GM23338 (cell line): ENCODE data around the gene SCO1. TPM values are rescaled to one million over a fixed set of nuclear protein-coding genes. Genes with fewer than 3 reads are reported as not detected.

Experiments
- ATAC-seq: fragments of 200-7000 bp; cut with Tn5 transposase; 3 replicates; pipeline ENCODE4 v1.9.1; 2020
- DNase-seq: peaks from one replicate; pipeline ENCODE4 v3.0.0-alpha.2; 2015; ENCODE audit warnings: low spot score
- H2AFZ ChIP-seq: fragments of 200-600 bp; sonication (generic); 2 replicates; pipeline ENCODE4 v1.8.0; 2016; ENCODE audit warnings: antibody characterized with exemption, mild to moderate bottlenecking, moderate library complexity
- H3F3A ChIP-seq: fragments of 200-600 bp; sonication (generic); replicated peaks from 2 replicates; pipeline ENCODE4 v1.8.0; 2017; ENCODE audit warnings: antibody characterized with exemption, mixed run types, low read depth
- H3K27ac ChIP-seq: fragments of 200-600 bp; sonication (generic); 2 replicates; pipeline ENCODE4 v1.6.1; 2016; ENCODE audit warnings: low read depth
- H3K27me3 ChIP-seq: fragments of 200-600 bp; sonication (generic); 2 replicates; pipeline ENCODE4 v1.8.0; 2016; ENCODE audit warnings: mild to moderate bottlenecking, mixed run types, moderate library complexity; ENCODE audit not compliant: insufficient read depth
- H3K36me3 ChIP-seq: fragments of 200-600 bp; sonication (generic); 2 replicates; pipeline ENCODE4 v1.8.0; 2016; ENCODE audit warnings: mild to moderate bottlenecking; ENCODE audit not compliant: insufficient read depth
- H3K4me1 ChIP-seq: fragments of 200-600 bp; sonication (generic); 2 replicates; pipeline ENCODE4 v1.8.0; 2016; ENCODE audit warnings: mild to moderate bottlenecking, moderate library complexity; ENCODE audit not compliant: insufficient read depth
- H3K4me2 ChIP-seq: fragments of 200-600 bp; sonication (generic); 2 replicates; pipeline ENCODE4 v1.7.1; 2017; ENCODE audit warnings: mixed run types
- H3K4me3 ChIP-seq: fragments of 200-600 bp; sonication (generic); 2 replicates; pipeline ENCODE4 v1.6.1; 2016; ENCODE audit warnings: mixed run types
- H3K79me2 ChIP-seq: fragments of 200-600 bp; sonication (generic); replicated peaks from 2 replicates; pipeline ENCODE4 v1.8.0; 2017; ENCODE audit warnings: mild to moderate bottlenecking; ENCODE audit not compliant: insufficient read depth
- H3K9me2 ChIP-seq: fragments of 200-600 bp; sonication (generic); 2 replicates; pipeline ENCODE4 v1.8.0; 2017; ENCODE audit not compliant: insufficient read depth
- H4K20me1 ChIP-seq: fragments of 200-600 bp; sonication (generic); replicated peaks from 2 replicates; pipeline ENCODE4 v1.8.0; 2017; ENCODE audit warnings: mild to moderate bottlenecking; ENCODE audit not compliant: insufficient read depth
- H3K27ac Mint-ChIP-seq: 2 replicates; pipeline ENCODE4 v1.8.0; 2020; ENCODE audit warnings: inconsistent platforms, mild to moderate bottlenecking, moderate library complexity, mixed read lengths
- H3K27me3 Mint-ChIP-seq: 3 replicates; pipeline ENCODE4 v1.8.0; 2022; ENCODE audit warnings: low read depth, mild to moderate bottlenecking, moderate library complexity, mixed read lengths, inconsistent platforms; ENCODE audit not compliant: insufficient read depth, poor library complexity
- H3K36me3 Mint-ChIP-seq: 3 replicates; pipeline ENCODE4 v1.8.0; 2021; ENCODE audit warnings: low read depth, mild to moderate bottlenecking, inconsistent platforms, moderate library complexity, mixed read lengths
- H3K4me1 Mint-ChIP-seq: 3 replicates; pipeline ENCODE4 v1.8.0; 2020; ENCODE audit warnings: mild to moderate bottlenecking, inconsistent platforms, mixed read lengths
- H3K4me3 Mint-ChIP-seq: 3 replicates; pipeline ENCODE4 v1.8.0; 2021; ENCODE audit warnings: moderate library complexity, mild to moderate bottlenecking, inconsistent platforms, mixed read lengths
- H3K9me3 Mint-ChIP-seq: 3 replicates; pipeline ENCODE4 v1.8.0; 2020; ENCODE audit warnings: moderate library complexity, mild to moderate bottlenecking, inconsistent platforms, mixed read lengths
- CREB1 ChIP-seq: fragments of 250-450 bp; sonication (Bioruptor Pico); IDR thresholded peaks from 2 replicates; pipeline ENCODE4 v1.5.0; 2020; ENCODE audit warnings: low read depth, mild to moderate bottlenecking, moderate library complexity
- EZH2 ChIP-seq: fragments of 200-600 bp; sonication (generic); IDR thresholded peaks from one replicate; pipeline ENCODE4 v1.8.0; 2017; ENCODE audit warnings: antibody characterized with exemption, mild to moderate bottlenecking, low read depth; ENCODE audit not compliant: unreplicated experiment
- EZH2phosphoT487 ChIP-seq: fragments of 200-600 bp; sonication (generic); IDR thresholded peaks from one replicate; pipeline ENCODE4 v1.8.1; 2018; ENCODE audit warnings: antibody characterized with exemption; ENCODE audit not compliant: unreplicated experiment
- JUNB ChIP-seq: IDR thresholded peaks from one replicate; pipeline ENCODE4 v1.6.1; 2016; ENCODE audit warnings: antibody characterized with exemption; ENCODE audit not compliant: unreplicated experiment
- NANOG ChIP-seq: IDR thresholded peaks from 2 replicates; pipeline ENCODE4 v1.6.1; 2016; ENCODE audit warnings: antibody characterized with exemption, borderline replicate concordance
- POLR2AphosphoS5 ChIP-seq: IDR thresholded peaks from 2 replicates; pipeline ENCODE4 v1.6.1; 2016; ENCODE audit warnings: antibody characterized with exemption, low read depth
- STAT1 ChIP-seq: IDR thresholded peaks from one replicate; pipeline ENCODE4 v1.6.1; 2016; ENCODE audit warnings: antibody characterized with exemption; ENCODE audit not compliant: unreplicated experiment
- ZNF114 ChIP-seq: fragments of 250-450 bp; sonication (Bioruptor Pico); IDR thresholded peaks from 2 replicates; pipeline ENCODE4 v1.5.0; 2020; ENCODE audit warnings: mild to moderate bottlenecking, moderate library complexity
- ZNF331 ChIP-seq: fragments of 250-450 bp; sonication (Bioruptor Pico); IDR thresholded peaks from 2 replicates; pipeline ENCODE4 v1.5.0; 2020; ENCODE audit warnings: low read depth, mild to moderate bottlenecking, moderate library complexity
- polyA plus RNA-seq: library from polyadenylated mRNA; unstranded; fragments of >200 nt; fragmentation: Nextera tagmentation; extraction: Ambion mirVana; gene quantifications from 2 replicates; pipeline ENCODE4 v1.2.1, GENCODE V29; 2016
- total RNA-seq: library from RNA; depleted of rRNA; stranded (reverse); fragments of >200 nt; shearing (Covaris generic); gene quantifications from 2 replicates; pipeline ENCODE4 v1.2.3, GENCODE V29; 2014
- TF ChIP-seq, protein P1 (sequence below): IDR thresholded peaks from one replicate; pipeline ENCODE4 v1.6.1; 2018; ENCODE audit warnings: antibody characterized with exemption; ENCODE audit not compliant: unreplicated experiment
- TF ChIP-seq, protein P2 (sequence below): IDR thresholded peaks from 2 replicates; pipeline ENCODE4 v1.6.1; 2016; ENCODE audit warnings: antibody characterized with exemption
- TF ChIP-seq, protein P3 (sequence below), 2 experiments: fragments of 200-600 bp in 1 of 2; sonication (generic) in 1 of 2; conservative IDR thresholded peaks; 2 replicates each; pipeline versions ENCODE4 v1.5.1 to v1.6.1; 2016 to 2017; ENCODE audit warnings: antibody characterized with exemption in 2 of 2, low read depth in 2 of 2, mild to moderate bottlenecking in 2 of 2, moderate library complexity in 1 of 2
- TF ChIP-seq, protein P4 (sequence below): fragments of 250-450 bp; sonication (Bioruptor Pico); IDR thresholded peaks from 2 replicates; pipeline ENCODE4 v1.5.0; 2020; ENCODE audit warnings: mild to moderate bottlenecking, moderate library complexity

SCO1 gene
- total and polyA plus RNA-seq, 2 experiments from 2014 or later: 43.9 to 72.5 TPM

DNA sequence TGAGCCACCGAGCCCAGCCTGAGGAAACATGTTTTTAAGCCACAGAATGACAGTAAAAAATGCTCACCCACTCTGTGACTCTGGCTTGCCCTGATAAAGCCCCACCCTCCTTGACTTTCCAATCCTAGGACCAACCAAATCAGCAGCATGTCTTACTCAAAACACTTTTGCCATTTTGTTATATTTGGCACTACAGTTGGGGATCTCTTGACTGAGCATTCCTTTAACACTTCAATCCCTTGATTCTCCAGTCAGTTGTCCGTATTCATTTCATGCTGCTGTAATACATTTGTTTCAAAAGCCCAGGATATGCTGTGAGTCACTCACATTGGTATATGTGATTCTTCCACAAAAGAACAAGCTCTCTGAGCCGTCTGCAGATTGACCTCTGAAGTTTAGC lies 48.4 kb downstream of the SCO1 start:
- no peak overlapping the region for H3K4me3 Mint-ChIP-seq
- no peaks in the 10 kb centered on the region for H3F3A ChIP-seq
- H3K36me3 ChIP-seq: no peaks in the 10 kb centered on the region
- ATAC-seq: no peak
- no peaks in the 10 kb centered on the region for H3K27me3 ChIP-seq
- H3K9me3 Mint-ChIP-seq: no peaks in the 10 kb centered on the region; the same call in 2 of the 3 replicates
- no peaks in the 10 kb centered on the region for H3K79me2 ChIP-seq
- H3K27me3 Mint-ChIP-seq: peaks cover 3% of the 10 kb centered on the region
- no peak overlapping the region for H3K4me3 ChIP-seq
- peaks cover 2% of the 10 kb centered on the region; the same call in 2 of the 3 replicates for H3K36me3 Mint-ChIP-seq
- H3K27ac Mint-ChIP-seq: no peak overlapping the region
- TF ChIP-seq, protein P1, sequence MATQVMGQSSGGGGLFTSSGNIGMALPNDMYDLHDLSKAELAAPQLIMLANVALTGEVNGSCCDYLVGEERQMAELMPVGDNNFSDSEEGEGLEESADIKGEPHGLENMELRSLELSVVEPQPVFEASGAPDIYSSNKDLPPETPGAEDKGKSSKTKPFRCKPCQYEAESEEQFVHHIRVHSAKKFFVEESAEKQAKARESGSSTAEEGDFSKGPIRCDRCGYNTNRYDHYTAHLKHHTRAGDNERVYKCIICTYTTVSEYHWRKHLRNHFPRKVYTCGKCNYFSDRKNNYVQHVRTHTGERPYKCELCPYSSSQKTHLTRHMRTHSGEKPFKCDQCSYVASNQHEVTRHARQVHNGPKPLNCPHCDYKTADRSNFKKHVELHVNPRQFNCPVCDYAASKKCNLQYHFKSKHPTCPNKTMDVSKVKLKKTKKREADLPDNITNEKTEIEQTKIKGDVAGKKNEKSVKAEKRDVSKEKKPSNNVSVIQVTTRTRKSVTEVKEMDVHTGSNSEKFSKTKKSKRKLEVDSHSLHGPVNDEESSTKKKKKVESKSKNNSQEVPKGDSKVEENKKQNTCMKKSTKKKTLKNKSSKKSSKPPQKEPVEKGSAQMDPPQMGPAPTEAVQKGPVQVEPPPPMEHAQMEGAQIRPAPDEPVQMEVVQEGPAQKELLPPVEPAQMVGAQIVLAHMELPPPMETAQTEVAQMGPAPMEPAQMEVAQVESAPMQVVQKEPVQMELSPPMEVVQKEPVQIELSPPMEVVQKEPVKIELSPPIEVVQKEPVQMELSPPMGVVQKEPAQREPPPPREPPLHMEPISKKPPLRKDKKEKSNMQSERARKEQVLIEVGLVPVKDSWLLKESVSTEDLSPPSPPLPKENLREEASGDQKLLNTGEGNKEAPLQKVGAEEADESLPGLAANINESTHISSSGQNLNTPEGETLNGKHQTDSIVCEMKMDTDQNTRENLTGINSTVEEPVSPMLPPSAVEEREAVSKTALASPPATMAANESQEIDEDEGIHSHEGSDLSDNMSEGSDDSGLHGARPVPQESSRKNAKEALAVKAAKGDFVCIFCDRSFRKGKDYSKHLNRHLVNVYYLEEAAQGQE: no peak
- TF ChIP-seq ZNF114 (CRISPR knock-in tag) (no peak), NANOG (no peak), ZNF331 (CRISPR knock-in tag) (no peak), STAT1 (no peak), EZH2phosphoT487 (no peak), POLR2AphosphoS5 (no peak), JUNB (no peak), EZH2 (no peak), CREB1 (CRISPR knock-in tag) (no peak)
- TF ChIP-seq, protein P2, sequence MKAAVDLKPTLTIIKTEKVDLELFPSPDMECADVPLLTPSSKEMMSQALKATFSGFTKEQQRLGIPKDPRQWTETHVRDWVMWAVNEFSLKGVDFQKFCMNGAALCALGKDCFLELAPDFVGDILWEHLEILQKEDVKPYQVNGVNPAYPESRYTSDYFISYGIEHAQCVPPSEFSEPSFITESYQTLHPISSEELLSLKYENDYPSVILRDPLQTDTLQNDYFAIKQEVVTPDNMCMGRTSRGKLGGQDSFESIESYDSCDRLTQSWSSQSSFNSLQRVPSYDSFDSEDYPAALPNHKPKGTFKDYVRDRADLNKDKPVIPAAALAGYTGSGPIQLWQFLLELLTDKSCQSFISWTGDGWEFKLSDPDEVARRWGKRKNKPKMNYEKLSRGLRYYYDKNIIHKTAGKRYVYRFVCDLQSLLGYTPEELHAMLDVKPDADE: no peak
- TF ChIP-seq, protein P3, sequence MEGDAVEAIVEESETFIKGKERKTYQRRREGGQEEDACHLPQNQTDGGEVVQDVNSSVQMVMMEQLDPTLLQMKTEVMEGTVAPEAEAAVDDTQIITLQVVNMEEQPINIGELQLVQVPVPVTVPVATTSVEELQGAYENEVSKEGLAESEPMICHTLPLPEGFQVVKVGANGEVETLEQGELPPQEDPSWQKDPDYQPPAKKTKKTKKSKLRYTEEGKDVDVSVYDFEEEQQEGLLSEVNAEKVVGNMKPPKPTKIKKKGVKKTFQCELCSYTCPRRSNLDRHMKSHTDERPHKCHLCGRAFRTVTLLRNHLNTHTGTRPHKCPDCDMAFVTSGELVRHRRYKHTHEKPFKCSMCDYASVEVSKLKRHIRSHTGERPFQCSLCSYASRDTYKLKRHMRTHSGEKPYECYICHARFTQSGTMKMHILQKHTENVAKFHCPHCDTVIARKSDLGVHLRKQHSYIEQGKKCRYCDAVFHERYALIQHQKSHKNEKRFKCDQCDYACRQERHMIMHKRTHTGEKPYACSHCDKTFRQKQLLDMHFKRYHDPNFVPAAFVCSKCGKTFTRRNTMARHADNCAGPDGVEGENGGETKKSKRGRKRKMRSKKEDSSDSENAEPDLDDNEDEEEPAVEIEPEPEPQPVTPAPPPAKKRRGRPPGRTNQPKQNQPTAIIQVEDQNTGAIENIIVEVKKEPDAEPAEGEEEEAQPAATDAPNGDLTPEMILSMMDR (conservative IDR thresholded peaks at IDR 0.05; ENCODE audit: low read depth in 2 of 2): no peak
- TF ChIP-seq, protein P4, sequence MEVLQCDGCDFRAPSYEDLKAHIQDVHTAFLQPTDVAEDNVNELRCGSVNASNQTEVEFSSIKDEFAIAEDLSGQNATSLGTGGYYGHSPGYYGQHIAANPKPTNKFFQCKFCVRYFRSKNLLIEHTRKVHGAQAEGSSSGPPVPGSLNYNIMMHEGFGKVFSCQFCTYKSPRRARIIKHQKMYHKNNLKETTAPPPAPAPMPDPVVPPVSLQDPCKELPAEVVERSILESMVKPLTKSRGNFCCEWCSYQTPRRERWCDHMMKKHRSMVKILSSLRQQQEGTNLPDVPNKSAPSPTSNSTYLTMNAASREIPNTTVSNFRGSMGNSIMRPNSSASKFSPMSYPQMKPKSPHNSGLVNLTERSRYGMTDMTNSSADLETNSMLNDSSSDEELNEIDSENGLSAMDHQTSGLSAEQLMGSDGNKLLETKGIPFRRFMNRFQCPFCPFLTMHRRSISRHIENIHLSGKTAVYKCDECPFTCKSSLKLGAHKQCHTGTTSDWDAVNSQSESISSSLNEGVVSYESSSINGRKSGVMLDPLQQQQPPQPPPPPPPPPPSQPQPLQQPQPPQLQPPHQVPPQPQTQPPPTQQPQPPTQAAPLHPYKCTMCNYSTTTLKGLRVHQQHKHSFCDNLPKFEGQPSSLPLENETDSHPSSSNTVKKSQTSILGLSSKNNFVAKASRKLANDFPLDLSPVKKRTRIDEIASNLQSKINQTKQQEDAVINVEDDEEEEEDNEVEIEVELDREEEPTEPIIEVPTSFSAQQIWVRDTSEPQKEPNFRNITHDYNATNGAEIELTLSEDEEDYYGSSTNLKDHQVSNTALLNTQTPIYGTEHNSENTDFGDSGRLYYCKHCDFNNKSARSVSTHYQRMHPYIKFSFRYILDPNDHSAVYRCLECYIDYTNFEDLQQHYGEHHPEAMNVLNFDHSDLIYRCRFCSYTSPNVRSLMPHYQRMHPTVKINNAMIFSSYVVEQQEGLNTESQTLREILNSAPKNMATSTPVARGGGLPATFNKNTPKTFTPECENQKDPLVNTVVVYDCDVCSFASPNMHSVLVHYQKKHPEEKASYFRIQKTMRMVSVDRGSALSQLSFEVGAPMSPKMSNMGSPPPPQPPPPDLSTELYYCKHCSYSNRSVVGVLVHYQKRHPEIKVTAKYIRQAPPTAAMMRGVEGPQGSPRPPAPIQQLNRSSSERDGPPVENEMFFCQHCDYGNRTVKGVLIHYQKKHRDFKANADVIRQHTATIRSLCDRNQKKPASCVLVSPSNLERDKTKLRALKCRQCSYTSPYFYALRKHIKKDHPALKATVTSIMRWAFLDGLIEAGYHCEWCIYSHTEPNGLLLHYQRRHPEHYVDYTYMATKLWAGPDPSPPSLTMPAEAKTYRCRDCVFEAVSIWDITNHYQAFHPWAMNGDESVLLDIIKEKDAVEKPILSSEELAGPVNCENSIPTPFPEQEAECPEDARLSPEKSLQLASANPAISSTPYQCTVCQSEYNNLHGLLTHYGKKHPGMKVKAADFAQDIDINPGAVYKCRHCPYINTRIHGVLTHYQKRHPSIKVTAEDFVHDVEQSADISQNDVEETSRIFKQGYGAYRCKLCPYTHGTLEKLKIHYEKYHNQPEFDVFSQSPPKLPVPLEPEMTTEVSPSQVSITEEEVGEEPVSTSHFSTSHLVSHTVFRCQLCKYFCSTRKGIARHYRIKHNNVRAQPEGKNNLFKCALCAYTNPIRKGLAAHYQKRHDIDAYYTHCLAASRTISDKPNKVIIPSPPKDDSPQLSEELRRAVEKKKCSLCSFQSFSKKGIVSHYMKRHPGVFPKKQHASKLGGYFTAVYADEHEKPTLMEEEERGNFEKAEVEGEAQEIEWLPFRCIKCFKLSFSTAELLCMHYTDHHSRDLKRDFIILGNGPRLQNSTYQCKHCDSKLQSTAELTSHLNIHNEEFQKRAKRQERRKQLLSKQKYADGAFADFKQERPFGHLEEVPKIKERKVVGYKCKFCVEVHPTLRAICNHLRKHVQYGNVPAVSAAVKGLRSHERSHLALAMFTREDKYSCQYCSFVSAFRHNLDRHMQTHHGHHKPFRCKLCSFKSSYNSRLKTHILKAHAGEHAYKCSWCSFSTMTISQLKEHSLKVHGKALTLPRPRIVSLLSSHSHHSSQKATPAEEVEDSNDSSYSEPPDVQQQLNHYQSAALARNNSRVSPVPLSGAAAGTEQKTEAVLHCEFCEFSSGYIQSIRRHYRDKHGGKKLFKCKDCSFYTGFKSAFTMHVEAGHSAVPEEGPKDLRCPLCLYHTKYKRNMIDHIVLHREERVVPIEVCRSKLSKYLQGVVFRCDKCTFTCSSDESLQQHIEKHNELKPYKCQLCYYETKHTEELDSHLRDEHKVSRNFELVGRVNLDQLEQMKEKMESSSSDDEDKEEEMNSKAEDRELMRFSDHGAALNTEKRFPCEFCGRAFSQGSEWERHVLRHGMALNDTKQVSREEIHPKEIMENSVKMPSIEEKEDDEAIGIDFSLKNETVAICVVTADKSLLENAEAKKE: no peak
- DNase-seq: no peak
- H3K4me1 ChIP-seq: no peaks in the 10 kb centered on the region
- no peak overlapping the region for H2AFZ ChIP-seq
- no peaks in the 10 kb centered on the region for H4K20me1 ChIP-seq
- H3K9me2 ChIP-seq: no peaks in the 10 kb centered on the region
- H3K4me2 ChIP-seq: no peak overlapping the region
- H3K27ac ChIP-seq: no peak overlapping the region
- no peaks in the 10 kb centered on the region for H3K4me1 Mint-ChIP-seq
